T-helper 2 cell treated with Interferon-gamma antibody and Interleukin-4, amounts not matched to agents 100 ng/mL and 5 ng/mL, for 36 hours (primary cell): ENCODE results near the gene P4HA3. TPM values are rescaled to one million over a fixed set of nuclear protein-coding genes. Genes with fewer than 3 reads are reported as not detected.
"Not testable (repeated sequence)": the region's sequence is repeated elsewhere in the genome, so short reads cannot be mapped to it uniquely, and the experiment has no call there.

Source experiments
- intact Hi-C: fragments of 100-400 bp; cut with micrococcal nuclease; formaldehyde crosslinking; loops from one replicate; pipeline ENCODE4 v1.15.1; 2023
- total RNA-seq: library from RNA; stranded (reverse); gene quantifications from 2 replicates; pipeline ENCODE4 v1.2.3, GENCODE V29; 2022

Gene P4HA3
- not detected in 2 replicates for total RNA-seq

GRCh38 chr11:74311352-74311926 lies at the start of gene P4HA3:
TSS of gene P4HA3 (minus strand) at chr11:74311640. CDS start at chr11:74311611, 29 bp downstream.
- intact Hi-C loops: no loop called here

DNA sequence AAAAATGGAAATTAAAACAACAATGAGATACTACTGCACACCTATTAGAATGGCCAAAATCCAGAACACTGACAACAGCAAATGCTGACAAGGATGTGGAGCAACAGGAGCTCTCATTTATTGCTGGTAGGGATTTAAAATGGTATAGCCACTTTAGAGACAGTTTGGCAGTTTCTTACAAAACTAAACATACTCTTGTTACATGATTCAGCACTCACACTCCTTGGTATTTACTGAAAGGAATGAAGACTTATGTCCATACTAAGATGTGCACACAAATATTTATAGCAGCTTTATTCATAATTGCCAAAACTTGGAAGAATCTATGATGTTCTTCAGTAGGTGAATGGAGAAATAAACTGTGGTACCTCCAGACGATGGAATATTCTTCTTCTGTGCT lies 46.0 kb upstream of the P4HA3 start:
- intact Hi-C loops: no loop called here

GRCh38 chr11:74355626-74356025 lies 44.2 kb upstream of the P4HA3 start:
- intact Hi-C loops: no loop called here

- intact Hi-C loops: no loop called here
Observed at GRCh38 chr11:74354036-74354435, 42.6 kb upstream of the P4HA3 start.

DNA sequence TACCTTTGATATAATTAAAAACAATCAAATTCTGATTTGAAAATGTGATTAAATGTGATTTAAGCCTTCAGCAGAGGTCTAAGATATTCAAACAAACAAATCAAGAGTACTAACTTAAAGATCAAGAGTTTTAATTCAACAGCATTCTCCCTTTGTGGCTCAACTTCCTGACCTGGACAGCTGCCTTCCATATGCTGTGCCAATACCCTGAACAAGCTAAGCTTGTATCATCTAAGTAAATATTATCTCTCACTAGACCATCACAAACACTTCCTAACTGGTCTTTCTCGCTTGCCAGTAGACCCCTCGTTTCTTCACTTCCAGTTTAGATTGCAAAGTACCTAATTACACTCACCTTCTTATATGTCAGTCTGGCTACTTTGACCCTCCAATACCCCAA lies 35.9 kb upstream of the P4HA3 start:
- intact Hi-C loops: no loop called here

GRCh38 chr11:74345420-74345819 lies 34.0 kb upstream of the P4HA3 start:
- intact Hi-C loops: no loop called here

- intact Hi-C loops: no loop called here
Observed at GRCh38 chr11:74341921-74342320, 30.5 kb upstream of the P4HA3 start.

DNA sequence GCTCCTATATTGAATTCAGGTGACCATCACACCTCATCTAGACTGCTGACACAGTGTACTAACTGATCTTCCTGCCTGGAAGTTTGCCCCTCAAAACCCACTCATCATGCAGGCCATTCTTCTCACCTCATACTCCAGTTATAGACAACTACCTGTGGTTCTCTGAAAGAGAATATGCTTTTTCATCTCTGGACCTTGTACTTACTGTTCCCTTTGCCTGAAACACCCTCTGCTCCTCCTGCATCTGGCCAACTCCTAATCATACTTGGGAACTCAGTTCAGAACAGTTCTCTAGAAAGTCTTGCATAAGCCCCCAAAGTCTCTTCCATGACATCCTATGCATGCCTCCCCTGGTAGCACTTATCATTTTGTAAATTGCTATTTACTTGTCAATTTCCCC lies 28.2 kb upstream of the P4HA3 start:
- intact Hi-C loops: no loop called here

- intact Hi-C loops: no loop called here
Observed at GRCh38 chr11:74338963-74339362, 27.5 kb upstream of the P4HA3 start.

DNA sequence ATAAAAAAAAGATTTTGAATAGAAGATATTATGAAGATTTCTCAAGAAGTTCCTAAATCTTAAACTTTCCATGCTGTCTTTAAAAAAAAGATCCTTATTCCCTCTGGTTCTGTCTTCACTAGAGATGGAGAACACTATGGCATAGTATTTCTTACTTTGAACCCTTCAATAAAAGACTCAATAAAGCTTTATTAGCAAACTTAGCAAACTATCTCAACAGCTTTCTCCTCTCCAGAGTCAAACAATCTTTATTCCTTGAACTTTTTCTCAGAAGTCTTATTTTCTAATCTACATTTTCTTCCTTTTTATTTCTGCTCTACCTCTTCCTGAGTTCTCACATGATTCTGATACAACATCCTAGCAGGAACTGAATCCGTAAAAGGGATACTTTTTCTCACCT lies 21.8 kb upstream of the P4HA3 start:
- intact Hi-C loops: no loop called here

- intact Hi-C loops: no loop called here
Observed at GRCh38 chr11:74332291-74332690, 20.9 kb upstream of the P4HA3 start.

- intact Hi-C loops: not testable (repeated sequence)
Observed at GRCh38 chr11:74331000-74331399, 19.6 kb upstream of the P4HA3 start.

GRCh38 chr11:74330075-74330858 lies 18.8 kb upstream of the P4HA3 start:
- intact Hi-C loops: no loop called here

- intact Hi-C loops: no loop called here
Observed at GRCh38 chr11:74327076-74327475, 15.6 kb upstream of the P4HA3 start.

DNA sequence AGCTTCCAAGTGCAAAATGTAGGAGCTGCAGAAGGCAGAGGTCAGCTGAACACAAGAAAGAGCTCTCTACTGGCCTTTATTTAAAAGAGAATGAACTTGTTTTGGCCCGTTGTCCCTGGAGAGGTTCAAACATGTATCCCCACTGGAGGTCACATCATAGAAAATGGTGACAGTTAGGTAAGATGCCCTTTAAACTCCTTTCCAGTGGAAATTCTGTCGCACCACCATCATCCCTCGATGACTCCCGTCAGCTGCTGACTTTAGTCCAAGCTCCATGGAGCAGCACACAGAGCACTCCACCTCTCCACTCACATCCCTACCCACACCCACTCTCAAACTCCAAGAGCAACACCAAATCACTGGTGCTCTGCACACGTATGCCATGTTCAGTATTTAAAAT lies 15.2 kb upstream of the P4HA3 start:
- intact Hi-C loops: no loop called here

DNA sequence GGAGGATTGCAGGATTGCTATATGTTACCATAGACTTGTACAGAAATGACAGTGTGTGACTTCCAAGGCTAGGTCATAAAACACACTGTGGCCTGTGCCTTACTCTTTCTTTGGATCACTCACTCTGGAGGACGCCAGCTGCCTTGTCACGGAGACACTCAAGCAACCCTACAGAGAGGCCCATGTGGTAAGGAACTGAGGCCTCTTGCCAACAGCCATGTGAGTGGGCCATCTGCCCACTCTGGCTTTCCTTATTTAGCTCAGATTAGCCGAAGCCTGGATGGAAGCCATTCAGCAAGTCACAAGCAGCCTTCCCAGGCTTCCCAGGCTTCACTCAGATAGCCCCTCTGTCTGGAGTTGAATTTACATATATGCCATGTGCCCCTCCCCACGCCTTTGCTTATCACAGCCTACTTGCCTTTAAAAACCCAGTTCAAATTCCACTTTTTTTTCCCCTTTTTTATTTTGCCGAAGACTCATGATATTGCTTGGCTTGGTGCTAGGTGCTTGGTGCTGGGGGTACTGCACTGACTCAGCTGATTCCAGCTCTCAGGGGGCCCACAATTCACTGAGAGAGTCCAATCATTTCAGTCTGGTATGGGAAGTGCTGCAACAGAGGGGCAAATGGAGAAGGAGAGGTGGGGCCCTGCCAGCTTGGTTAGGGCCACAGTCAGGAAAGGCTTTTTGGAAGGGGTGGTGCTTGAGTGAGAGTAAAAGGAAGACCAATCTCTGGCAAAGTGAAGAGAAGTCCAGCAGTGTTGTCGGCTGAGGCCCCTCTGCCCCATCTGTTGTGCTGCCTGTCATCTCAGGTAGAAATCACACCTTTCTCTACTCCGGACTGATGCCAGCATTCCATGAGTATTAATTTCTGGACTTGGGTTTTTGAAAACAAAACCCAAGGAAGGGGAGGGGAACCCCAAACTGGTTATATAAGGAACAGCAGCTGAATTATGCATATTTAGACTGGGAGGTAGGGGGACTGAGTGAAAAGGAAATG lies 14.5 kb upstream of the P4HA3 start:
- intact Hi-C loops: no loop called here

DNA sequence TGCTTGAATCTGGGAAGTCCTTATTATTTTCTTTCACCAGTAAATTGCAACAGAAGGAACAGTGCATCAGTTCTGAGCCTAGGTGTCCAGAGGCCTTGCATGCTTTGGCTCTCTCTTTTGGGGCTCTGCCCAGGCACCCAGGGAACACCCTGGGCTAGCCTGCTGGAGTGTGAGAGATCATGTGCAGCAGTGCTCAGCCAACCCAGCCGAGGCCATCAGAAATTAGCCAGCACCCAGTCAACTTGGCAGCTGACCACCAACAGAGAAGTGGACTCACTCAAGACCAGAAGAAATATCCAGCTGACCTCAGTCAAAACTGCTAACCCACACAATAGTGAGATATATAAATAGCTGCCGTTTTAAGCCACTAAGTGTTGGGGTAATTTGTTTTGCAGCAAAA lies 11.2 kb upstream of the P4HA3 start:
- intact Hi-C loops: no loop called here

DNA sequence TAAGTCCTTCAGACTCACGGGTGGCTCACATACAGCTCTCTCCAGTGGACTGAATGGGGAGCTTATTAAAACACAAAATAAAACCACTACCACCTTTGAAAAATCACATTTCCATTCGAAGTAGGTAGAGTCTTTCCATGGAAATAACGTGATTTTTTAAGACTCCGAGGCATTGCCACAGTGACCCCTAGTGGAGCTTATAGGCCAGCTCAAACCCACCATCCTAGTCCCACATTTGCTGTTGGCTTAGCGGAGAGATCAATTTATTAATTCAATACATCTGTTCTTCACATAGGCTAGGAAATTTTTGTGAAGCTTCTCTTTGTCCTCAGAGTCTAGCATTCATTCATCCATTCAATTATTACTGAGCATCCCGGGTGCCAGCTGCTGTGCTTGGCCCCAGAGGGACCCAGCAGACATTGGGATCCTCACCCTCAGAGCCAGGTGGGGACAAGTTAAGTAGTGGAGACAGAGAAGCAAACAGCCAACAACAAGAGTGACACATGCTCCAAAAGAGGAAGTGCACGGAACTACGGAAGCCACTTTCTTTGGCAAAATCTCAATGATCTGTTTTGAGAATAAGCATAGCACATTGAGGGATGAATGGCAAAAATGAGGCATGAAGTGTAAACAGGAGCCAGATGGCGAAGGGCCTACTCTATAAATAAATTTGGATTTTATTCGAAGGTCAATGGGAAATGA lies 10.2 kb upstream of the P4HA3 start:
- intact Hi-C loops: loop anchor here (1.0 kb wide), 2 partner anchors 65 to 357 kb away; no protein-coding TSS in a partner anchor

- intact Hi-C loops: no loop called here
Observed at GRCh38 chr11:74320538-74320937, 9.1 kb upstream of the P4HA3 start.

DNA sequence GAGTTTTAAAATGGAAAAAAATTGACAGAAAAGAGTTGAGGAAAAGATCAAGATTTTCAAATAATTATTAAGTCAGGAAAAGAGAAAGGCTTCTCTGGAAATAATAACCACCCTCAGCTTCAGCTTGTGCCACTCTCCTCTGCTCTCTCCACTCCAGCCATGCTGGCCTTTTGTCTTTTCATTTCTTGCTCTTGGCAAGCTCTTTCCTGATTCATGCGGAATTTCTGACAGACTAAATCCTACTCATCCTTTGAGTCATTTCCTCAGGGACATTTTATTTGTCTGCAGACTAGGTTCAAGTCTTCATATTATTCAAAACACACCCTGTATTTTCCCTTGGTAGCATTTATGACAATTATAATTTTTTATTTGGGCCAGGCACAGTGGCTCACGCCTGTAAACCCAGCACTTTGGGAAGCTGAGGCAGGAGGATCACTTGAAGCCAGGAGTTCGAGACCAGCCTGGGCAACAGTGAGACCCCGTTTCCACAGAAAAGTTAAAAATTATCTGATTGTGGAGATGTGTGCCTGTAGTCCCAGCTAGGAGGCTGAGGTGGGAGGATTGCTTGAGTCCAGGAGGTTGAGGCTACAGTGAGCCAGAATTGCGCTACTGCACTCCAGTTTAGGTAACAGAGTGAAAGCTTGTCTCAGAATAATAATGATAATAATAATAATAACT lies 7.8 kb upstream of the P4HA3 start:
- intact Hi-C loops: no loop called here
